GM12878 (cell line): ENCODE data around the gene S100A8. TPM values are rescaled to one million over a fixed set of nuclear protein-coding genes. Genes with fewer than 3 reads are reported as not detected.

Experiments used
- ATAC-seq: fragments of 200-7000 bp; cut with Tn5 transposase; 3 replicates; pipeline ENCODE4 v1.9.1; 2020; ENCODE audit warnings: mild to moderate bottlenecking, moderate library complexity
- BruUV-seq: library from RNA; stranded (reverse); fragments of 400-500 nt; replicated peaks from 2 replicates; lab custom pipeline; 2021; lab: Mats Ljungman, UMichigan
- CTCF ChIA-PET: fragments of 300-600 bp; sonication (Branson Sonifier 250); formaldehyde crosslinking; extraction: SDS; loops from one replicate; lab custom pipeline; 2021; ENCODE audit warnings: inconsistent platforms; lab: Yijun Ruan, JAX
- POLR2A ChIA-PET: fragments of 350-600 bp; formaldehyde crosslinking; extraction: SDS; loops from one replicate; lab custom pipeline; 2021; ENCODE audit warnings: inconsistent platforms; lab: Charles Lee
- RAD21 ChIA-PET: fragments of 300-600 bp; sonication (Branson Sonifier 250); formaldehyde crosslinking; loops from one replicate; lab custom pipeline; 2023; ENCODE audit warnings: antibody characterized with exemption; ENCODE audit not compliant: unreplicated experiment; lab: Charles Lee
- SMC1A ChIA-PET: fragments of 300-600 bp; sonication (Branson Sonifier 250); formaldehyde crosslinking; loops from one replicate; lab custom pipeline; 2023; ENCODE audit not compliant: unreplicated experiment, uncharacterized antibody; lab: Charles Lee
- DNase-seq: peaks from one replicate; pipeline ENCODE4 v3.0.0-alpha.2; 2011; ENCODE audit warnings: low read depth, low spot score
- FAIRE-seq: peaks from 3 replicates; lab custom pipeline; 2011; peaks lifted over from hg19 to GRCh38; lab: Jason Lieb, UNC
- H2AFZ ChIP-seq: 2 replicates; pipeline ENCODE4 v1.6.0; 2011; ENCODE audit warnings: low read depth, low read length, control low read depth; ENCODE audit not compliant: control insufficient read depth
- H3K27ac ChIP-seq: 2 replicates; pipeline ENCODE4 v1.5.1; 2011; ENCODE audit warnings: control low read depth; ENCODE audit not compliant: control insufficient read depth, insufficient read depth
- H3K27me3 ChIP-seq, 2 experiments: replicated peaks in 1 of 2; 2 replicates each; pipeline versions ENCODE4 v1.6.0 to v1.6.1; 2011; ENCODE audit warnings: low read length in 1 of 2; ENCODE audit not compliant: control insufficient read depth in 2 of 2, insufficient read depth in 2 of 2
- H3K36me3 ChIP-seq, 2 experiments: 2 replicates each; pipeline ENCODE4 v1.5.1; 2011; ENCODE audit warnings: low read length in 1 of 2; ENCODE audit not compliant: control insufficient read depth in 2 of 2, insufficient read depth in 2 of 2
- H3K4me1 ChIP-seq: 2 replicates; pipeline ENCODE4 v1.6.1; 2011; ENCODE audit warnings: mild to moderate bottlenecking, low read length, moderate library complexity, mixed read lengths; ENCODE audit not compliant: control insufficient read depth, insufficient read depth
- H3K4me2 ChIP-seq: 2 replicates; pipeline ENCODE4 v1.6.0; 2011; ENCODE audit warnings: control low read depth; ENCODE audit not compliant: control insufficient read depth, insufficient read depth
- H3K4me3 ChIP-seq: fragments of 200-600 bp; sonication (generic); 2 replicates; pipeline ENCODE4 v1.5.1; 2016
- H3K79me2 ChIP-seq: 2 replicates; pipeline ENCODE4 v1.6.0; 2011; ENCODE audit warnings: low read length; ENCODE audit not compliant: control insufficient read depth, insufficient read depth
- H3K9ac ChIP-seq: 2 replicates; pipeline ENCODE4 v1.8.0; 2011; ENCODE audit warnings: low read length, control low read depth, mixed read lengths; ENCODE audit not compliant: control insufficient read depth, insufficient read depth
- H3K9me3 ChIP-seq: replicated peaks from 3 replicates; pipeline ENCODE4 v1.5.1; 2011; ENCODE audit warnings: mild to moderate bottlenecking, low read length; ENCODE audit not compliant: control insufficient read depth, insufficient read depth
- H4K20me1 ChIP-seq: 2 replicates; pipeline ENCODE4 v1.6.0; 2011; ENCODE audit not compliant: control insufficient read depth, insufficient read depth
- ASH2L ChIP-seq: fragments of 300-600, 200-600 bp; sonication (generic); IDR thresholded peaks from 2 replicates; pipeline ENCODE4 v1.6.1; 2017; ENCODE audit warnings: low read depth, mild to moderate bottlenecking, borderline replicate concordance
- FOXK2 ChIP-seq: fragments of 450-650 bp; IDR thresholded peaks from 2 replicates; pipeline ENCODE4 v1.6.1; 2017; ENCODE audit warnings: mild to moderate bottlenecking, moderate library complexity
- HDGF ChIP-seq: fragments of 450-650 bp; IDR thresholded peaks from 2 replicates; pipeline ENCODE4 v1.6.1; 2016; ENCODE audit warnings: antibody characterized with exemption
- IKZF2 ChIP-seq, 2 experiments: fragments of 450-650 bp; IDR thresholded peaks; 2 replicates each; pipeline ENCODE4 v1.6.1; 2017; ENCODE audit warnings: mild to moderate bottlenecking in 2 of 2, moderate library complexity in 2 of 2
- MEF2B ChIP-seq: fragments of 450-650 bp; IDR thresholded peaks from 2 replicates; pipeline ENCODE4 v1.6.1; 2018; ENCODE audit warnings: mild to moderate bottlenecking, moderate library complexity; ENCODE audit not compliant: partially characterized antibody, poor library complexity, severe bottlenecking
- NFIC ChIP-seq: IDR thresholded peaks from 2 replicates; pipeline ENCODE4 v1.6.1; 2012; ENCODE audit warnings: low read depth, mild to moderate bottlenecking, inconsistent platforms, low read length, moderate library complexity
- POLR2AphosphoS5 ChIP-seq: IDR thresholded peaks from 2 replicates; pipeline ENCODE4 v1.6.1; 2011; ENCODE audit warnings: mild to moderate bottlenecking, low read length, inconsistent platforms
- RELA ChIP-seq: fragments of 450-650 bp; IDR thresholded peaks from 2 replicates; pipeline ENCODE4 v1.8.0; 2014; ENCODE audit warnings: borderline replicate concordance; ENCODE audit not compliant: partially characterized antibody
- RUNX3 ChIP-seq: IDR thresholded peaks from 2 replicates; pipeline ENCODE4 v1.6.1; 2012; ENCODE audit warnings: low read length, inconsistent platforms
- ZBTB4 ChIP-seq: fragments of 450-650 bp; formaldehyde crosslinking; IDR thresholded peaks from 2 replicates; pipeline ENCODE4 v1.4.0; 2022; ENCODE audit warnings: mild to moderate bottlenecking, moderate library complexity
- ZNF274 ChIP-seq: IDR thresholded peaks from one replicate; pipeline ENCODE4 v1.8.0; 2011; ENCODE audit not compliant: insufficient read length, insufficient read depth
- WGBS: methylation state at CpG from one replicate; pipeline ENCODE4 v1.1.6; 2016; ENCODE audit warnings: low lambda C conversion rate; ENCODE audit not compliant: insufficient replicate concordance, insufficient coverage; ENCODE audit errors: missing lambda C conversion rate; 5-methylcytosine and 5-hydroxymethylcytosine counted together
- in situ Hi-C: fragments of 300-500 bp; cut with MboI; formaldehyde crosslinking; loops from 9 replicates; pipeline ENCODE4 v1.14.3; 2018; ENCODE audit warnings: mixed read lengths
- intact Hi-C: fragments of 100-400 bp; cut with micrococcal nuclease; formaldehyde crosslinking; loops from one replicate; pipeline ENCODE4 v1.14.2; 2022; ENCODE audit not compliant: unreplicated experiment
- polyA plus RNA-seq, 11 experiments: library from polyadenylated mRNA; depleted of rRNA in 4 of 11; unstranded in 6 of 11; stranded (reverse) in 5 of 11; fragments of >200 nt; fragmentation: Nextera tagmentation in 4 of 11; fragmentation: Illumina TruSeq in 1 of 11; extraction: Ambion mirVana in 4 of 11; extraction: Trizol in 1 of 11; gene quantifications; 1 replicate in 1 of 11; 2 replicates in 10 of 11; pipeline versions ENCODE4 v1.2.1 to v1.2.3, GENCODE V29; 2011 to 2016; ENCODE audit warnings: inconsistent platforms in 2 of 11, missing spikeins in 2 of 11, low read depth in 1 of 11
- total RNA-seq, 4 experiments: library from RNA; depleted of rRNA in 3 of 4; stranded (reverse); fragments of >200 nt in 3 of 4; fragmentation: Illumina TruSeq in 1 of 4; extraction: Trizol in 1 of 4; gene quantifications; 2 replicates each; pipeline versions ENCODE4 v1.2.1 to v1.2.3, GENCODE V29; 2013 to 2021
- TF ChIP-seq, protein P1 (sequence below): IDR thresholded peaks from 2 replicates; pipeline ENCODE4 v1.6.1; 2012; ENCODE audit warnings: low read length, inconsistent platforms
- TF ChIP-seq, protein P2 (sequence below): IDR thresholded peaks from 2 replicates; pipeline ENCODE4 v1.6.1; 2011; ENCODE audit warnings: low read depth, low read length, improper control_type of control experiment, borderline replicate concordance

Gene S100A8
- total and polyA plus RNA-seq, 10 of the 15 experiments (the other 5 are each of a cell fraction or from before 2014, with no cell fraction given) = 0.28 TPM; not detected in 9

DNA sequence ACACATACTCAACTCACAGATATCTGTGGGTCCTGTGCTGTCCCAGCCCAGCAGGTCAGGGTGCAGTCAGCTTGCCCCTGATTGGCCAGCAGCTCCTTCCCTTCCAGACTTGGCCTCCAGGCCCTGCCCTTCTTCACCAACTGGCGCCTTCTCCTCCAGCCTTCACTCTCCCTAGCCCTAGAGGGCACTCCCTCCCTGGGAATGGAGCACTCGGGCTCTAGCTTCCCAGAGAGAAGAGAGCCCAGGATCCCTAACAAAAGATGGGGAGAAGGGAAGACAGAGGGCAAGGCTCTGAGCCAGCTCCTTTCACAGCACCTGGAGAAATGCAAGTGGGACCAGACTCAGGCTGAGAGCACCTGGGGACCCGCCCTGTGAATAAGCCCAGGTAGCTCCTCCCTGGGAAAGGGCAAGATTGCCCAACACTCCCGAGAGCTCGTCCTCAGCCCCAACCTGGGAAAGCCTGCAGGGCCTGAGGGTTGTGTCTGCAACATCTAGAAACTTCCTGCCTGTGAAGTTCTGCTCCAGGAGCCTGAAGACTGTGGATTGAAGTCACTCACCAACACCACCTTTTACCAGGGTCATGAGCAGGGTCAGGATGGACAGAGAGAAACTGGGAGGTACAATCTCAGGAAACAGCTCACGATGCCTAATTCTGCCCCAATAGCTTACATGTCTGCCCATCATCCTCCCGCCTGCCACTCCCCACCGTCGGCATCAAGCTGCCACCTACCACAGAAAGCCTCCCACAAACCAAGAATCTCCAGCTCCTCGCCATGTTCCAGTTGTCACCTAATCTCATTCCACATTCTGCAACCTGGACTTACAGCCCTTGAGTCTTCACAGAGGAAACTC lies 42.1 kb downstream of the S100A8 start, which contains the start of gene PGLYRP4:
TSS of gene PGLYRP4 (minus strand) at position 331 of the 852 bp plus-strand sequence. CDS start 909 bp downstream, outside the sequence.
- in situ Hi-C loops = no loop called here
- no peaks in the 10 kb centered on the region for H3K27me3 ChIP-seq
- ChIA-PET CTCF (interaction anchor here (0.7 to 8.6 kb wide), 10 partner anchors 8 to 327 kb away, joined by 3 to 326 read pairs (median 4); partner anchors contain the start of gene S100A13), POLR2A (no interaction called here), RAD21 (interaction anchor here (1.2 to 8.4 kb wide), 3 partner anchors 36 to 146 kb away, joined by 3 to 94 read pairs (median 7); partner anchors contain the start of gene PGLYRP3), SMC1A (interaction anchor here (1.2 to 1.3 kb wide), 2 partner anchors 62 to 146 kb away, joined by 3 to 4 read pairs; no protein-coding TSS in a partner anchor)
- H3K9ac ChIP-seq = no peak within 1 kb of the TSS
- no peaks in the 10 kb centered on the region for H4K20me1 ChIP-seq
- BruUV-seq = no TSS peak
- H3K9me3 ChIP-seq = no peaks in the 10 kb centered on the region
- no peak within 1 kb of the TSS for H3K4me3 ChIP-seq
- TF ChIP-seq HDGF (no peak), NFIC (no peak), FOXK2 (no peak), IKZF2 (IDR thresholded peaks at IDR 0.05) (no peak), ZBTB4 (CRISPR knock-in tag) (no peak), ASH2L (no peak), POLR2AphosphoS5 (no peak), RELA (no peak), MEF2B (no peak), RUNX3 (no peak), ZNF274 (no peak)
- TF ChIP-seq, protein P1, sequence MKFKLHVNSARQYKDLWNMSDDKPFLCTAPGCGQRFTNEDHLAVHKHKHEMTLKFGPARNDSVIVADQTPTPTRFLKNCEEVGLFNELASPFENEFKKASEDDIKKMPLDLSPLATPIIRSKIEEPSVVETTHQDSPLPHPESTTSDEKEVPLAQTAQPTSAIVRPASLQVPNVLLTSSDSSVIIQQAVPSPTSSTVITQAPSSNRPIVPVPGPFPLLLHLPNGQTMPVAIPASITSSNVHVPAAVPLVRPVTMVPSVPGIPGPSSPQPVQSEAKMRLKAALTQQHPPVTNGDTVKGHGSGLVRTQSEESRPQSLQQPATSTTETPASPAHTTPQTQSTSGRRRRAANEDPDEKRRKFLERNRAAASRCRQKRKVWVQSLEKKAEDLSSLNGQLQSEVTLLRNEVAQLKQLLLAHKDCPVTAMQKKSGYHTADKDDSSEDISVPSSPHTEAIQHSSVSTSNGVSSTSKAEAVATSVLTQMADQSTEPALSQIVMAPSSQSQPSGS = no peak
- TF ChIP-seq, protein P2, sequence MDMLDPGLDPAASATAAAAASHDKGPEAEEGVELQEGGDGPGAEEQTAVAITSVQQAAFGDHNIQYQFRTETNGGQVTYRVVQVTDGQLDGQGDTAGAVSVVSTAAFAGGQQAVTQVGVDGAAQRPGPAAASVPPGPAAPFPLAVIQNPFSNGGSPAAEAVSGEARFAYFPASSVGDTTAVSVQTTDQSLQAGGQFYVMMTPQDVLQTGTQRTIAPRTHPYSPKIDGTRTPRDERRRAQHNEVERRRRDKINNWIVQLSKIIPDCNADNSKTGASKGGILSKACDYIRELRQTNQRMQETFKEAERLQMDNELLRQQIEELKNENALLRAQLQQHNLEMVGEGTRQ = no peak
- no peak within 1 kb of the TSS for H3K27ac ChIP-seq
- no peaks in the 10 kb centered on the region for H3K36me3 ChIP-seq
- intact Hi-C loops = no loop called here
- H3K4me2 ChIP-seq = no peak within 1 kb of the TSS
- peaks cover 28% of the 10 kb centered on the region for H3K4me1 ChIP-seq
- no peaks in the 10 kb centered on the region for H3K79me2 ChIP-seq
- ATAC-seq (no peak), DNase-seq (no peak), FAIRE-seq (no peak)
- WGBS = 30% methylated on average over 10 of the region's 10 CpGs
- no peak within 1 kb of the TSS for H2AFZ ChIP-seq
